Measurements from ENCODE around the gene FOXP1.

DNA sequence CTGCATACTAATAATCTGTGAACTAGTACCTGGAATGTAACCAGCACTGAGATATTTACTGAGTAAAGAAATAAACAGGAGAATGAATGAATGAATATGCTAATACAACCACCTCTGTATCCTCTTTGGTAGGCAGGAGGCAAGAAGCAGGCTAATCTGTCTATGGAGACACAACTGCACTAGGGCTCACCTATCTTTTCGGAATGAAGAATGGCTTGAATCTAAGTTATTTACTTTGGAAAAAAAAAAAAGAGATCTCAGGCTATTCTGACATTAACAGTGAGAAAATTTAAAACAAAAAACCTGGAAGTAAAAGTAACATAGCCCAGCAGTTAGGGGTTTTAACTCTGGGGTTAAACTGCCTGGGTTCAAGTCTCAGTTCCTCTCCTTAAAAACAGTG lies 174.2 kb downstream of the FOXP1 start:
- TF ChIP-seq ERF (CRISPR knock-in tag; IDR thresholded peaks at IDR 0.05) (no peak), ZFP36 (IDR thresholded peaks at IDR 0.05; ENCODE audit: low read depth, low read length, partially characterized antibody) (no peak)
